ENCODE results near the gene LDLRAD3.

Gene LDLRAD3

DNA sequence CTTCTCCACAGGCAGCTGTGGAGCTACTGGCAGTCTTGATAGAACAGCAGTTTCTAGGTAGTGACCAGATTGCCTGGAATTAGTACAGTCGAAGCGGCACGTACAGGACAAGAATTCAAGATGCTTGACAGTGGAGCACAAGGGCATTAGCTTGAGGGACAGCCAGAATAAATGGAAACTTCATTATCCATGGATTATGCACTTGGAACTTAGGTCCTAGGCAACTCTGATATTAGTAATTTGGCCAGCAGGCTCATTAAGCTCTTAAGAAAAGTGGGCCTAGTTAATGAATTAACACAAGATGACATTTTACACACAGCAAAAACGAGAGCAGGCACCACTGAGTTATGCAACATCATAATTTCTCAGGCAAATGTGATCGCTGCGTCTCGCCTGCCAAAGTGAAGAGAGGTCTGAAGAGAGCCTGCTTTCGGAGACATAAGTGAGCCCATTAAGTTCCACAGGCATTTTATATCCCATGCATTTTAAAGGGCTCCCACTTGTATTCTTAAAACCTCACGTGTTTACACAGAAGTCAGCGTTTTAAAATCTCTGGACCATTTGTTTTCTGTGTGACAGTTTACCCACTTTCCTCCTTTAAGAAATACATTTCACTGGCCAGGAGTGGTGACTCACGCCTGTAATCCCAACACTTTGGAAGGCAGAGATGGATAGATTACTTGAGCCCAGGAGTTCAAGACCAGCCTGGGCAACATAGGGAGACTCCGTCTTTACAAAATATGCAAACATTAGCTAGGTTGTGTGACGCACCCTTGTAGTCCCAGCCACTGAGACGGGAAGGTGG lies 279.2 kb downstream of the LDLRAD3 start:
- DNase-seq, result peak; percentile 9

DNA sequence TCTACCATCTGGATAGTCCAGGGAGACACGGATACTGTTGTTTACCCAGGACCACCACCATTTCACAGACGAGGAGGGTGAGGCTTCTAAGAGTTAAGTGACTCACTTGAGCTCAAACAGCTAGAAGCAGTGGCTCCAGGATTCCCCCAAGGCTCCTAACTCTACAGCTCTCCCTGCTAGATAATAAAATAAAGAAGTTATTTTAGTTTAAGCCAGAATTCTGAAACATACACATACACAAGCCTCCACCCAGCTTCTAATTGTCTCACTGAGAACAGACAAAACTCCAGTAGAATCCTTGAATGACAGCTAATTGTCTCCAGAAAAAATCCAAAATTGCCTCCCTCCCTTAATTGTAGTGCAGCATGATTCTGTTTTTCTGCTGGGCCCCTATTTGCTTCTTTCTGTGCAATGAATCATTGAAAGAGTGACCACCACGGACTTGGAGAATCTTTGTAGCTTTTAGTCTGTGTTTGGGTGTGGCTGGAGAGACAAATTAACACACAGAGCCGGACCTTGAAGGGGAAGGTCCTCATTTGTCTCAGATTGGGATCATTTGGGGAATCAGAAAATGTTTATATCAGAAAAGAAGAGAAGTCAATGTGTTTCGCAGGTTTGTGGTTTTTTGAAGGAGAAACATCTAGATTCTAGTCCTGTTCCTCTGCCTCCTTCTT lies 280.5 kb downstream of the LDLRAD3 start:
- DNase-seq, result no peak

DNA sequence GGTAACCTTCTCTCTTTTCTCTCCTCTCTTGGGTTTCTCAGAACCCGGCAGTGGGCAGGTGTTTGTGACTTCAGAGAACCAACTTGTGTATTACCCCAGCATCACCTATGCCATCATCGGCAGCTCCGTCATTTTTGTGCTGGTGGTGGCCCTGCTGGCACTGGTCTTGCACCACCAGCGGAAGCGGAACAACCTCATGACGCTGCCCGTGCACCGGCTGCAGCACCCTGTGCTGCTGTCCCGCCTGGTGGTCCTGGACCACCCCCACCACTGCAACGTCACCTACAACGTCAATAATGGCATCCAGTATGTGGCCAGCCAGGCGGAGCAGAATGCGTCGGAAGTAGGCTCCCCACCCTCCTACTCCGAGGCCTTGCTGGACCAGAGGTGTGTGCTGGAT lies 283.2 kb downstream of the LDLRAD3 start:
- DNase-seq, result no peak

DNA sequence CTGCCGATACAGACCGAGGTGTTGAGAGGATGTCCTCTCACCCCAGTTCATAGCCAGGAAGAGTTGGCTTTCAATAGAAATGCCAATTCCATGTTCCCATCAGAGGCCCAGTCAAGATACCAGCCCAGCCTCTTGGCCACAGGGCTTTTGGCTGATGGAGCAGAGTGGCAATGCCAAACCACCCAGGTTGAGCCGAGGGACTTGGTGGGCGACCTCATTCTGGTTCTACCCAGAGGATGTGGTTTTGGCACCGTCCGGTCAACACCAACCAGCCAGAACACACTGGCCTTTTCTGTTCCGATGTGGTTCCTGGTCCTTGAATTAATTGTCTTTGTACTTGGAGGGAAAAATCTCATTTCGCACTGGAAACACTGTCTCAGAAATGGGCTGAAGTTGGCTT lies 284.8 kb downstream of the LDLRAD3 start:
- no peak for DNase-seq

DNA sequence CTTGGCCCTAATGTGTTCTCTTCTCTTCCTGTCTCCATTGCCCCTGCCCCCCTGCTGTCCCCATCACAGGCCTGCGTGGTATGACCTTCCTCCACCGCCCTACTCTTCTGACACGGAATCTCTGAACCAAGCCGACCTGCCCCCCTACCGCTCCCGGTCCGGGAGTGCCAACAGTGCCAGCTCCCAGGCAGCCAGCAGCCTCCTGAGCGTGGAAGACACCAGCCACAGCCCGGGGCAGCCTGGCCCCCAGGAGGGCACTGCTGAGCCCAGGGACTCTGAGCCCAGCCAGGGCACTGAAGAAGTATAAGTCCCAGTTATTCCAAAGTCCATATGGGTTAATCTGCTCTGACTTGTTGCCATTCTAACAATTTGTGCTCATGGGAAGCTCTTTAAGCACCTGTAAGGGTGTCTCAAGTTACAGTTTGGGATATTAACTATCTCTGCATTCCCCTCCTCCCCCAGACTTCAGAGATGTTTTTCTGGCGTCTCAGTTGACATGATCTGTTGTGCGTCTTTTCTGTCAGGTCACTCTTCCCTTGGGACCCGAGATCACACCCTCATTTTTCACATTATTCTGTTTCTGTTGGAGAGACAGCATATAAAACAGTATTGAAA lies 285.3 kb downstream of the LDLRAD3 start:
- DNase-seq, result no peak

DNA sequence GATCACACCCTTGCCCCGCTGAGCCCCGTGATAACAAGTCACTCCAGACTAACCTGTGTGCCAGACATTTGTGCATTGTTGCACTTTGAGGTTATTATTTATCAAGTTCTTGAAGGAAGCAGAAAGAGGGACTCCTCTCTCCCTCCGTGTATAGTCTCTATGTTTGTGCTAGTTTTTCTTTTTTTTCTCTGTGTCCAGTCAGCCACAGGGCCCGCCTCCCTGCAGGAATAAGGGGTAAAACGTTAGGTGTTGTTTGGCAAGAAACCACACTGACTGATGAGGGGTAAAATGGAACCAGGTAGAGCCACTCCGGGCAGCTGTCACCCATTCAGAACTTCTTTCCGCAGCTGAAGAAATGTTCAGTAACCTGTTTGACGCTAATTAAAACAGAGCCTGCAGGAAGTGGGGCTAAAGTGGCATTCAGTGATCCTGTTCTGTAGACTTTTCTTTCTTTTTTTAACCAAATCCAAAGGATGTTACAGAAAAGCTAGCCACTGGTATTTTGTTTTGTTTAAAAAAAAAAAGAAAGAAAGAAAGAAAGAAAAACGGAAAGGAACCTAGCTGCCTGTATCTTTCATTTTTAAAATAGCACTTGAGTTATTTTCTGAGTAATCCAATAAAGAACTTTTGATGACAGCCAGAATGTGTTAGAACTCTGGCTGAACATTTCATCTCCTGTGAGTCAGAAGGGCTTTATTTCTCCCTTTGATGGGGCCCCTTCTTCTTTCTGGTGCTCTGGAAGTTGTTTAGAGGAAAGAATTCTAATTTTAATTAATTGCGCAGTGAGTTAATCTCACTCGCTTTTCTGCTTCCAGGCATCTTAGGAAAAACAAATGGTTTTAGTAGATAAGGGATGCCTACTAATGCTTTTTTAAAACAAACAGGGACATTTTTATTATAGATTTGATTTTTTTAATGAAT lies 287.2 kb downstream of the LDLRAD3 start:
- no peak for DNase-seq

DNA sequence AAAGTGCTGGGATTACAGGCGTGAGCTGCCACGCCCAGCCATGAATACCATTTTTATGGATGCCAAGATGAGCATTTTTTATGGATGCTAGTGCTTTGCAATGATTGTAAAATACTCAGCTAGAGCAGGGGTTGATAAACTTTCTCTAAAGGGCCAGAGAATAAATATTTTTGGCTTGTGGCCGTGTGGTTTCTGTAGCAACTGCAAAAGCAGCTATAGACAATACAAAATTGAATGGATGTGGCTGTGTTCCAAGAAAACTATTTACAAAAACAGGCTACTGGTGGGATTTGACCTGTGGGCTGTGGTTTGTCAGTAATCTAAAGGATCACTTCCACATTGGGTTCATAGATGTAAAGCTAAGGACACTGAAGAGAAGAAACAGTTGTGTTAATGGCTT lies 289.3 kb downstream of the LDLRAD3 start:
- DNase-seq, result peak; percentile 42

DNA sequence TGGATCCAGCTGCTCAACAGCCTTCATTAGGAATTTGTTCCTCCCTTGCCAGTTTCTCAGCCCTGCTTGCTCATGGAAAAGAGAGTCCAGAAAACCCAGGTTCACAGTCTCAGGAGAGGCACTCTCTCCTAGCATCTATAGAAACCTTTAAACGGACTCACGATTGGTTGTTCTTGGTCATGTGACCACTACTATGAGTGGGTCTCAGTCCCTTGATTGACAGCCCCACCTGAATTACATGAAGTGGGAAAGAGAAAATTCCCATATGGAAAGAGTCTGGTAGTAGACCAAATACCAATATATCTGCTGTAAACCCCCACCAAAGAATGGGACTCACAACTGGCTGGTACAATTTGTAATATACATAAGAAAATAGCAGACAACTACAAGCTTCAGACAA lies 291.0 kb downstream of the LDLRAD3 start:
- no peak for DNase-seq

DNA sequence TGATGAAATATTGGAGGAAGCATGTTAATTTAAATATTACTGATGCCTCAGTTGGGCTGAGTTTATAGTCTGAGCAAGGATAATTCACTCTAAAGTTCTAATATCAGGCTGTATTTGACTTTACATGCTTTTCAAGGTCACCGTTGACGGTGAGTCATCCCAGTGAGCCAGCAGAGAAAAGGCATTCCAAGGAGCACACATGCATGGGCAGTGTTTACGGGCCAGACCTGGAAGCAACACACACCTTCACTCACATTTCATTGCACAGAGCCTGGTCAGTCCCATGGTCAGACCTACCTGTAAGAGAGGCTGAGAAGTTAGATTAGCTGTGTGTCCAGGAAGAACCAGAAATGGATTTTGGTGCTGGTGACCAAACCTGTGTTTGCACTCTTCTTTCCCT lies 291.9 kb downstream of the LDLRAD3 start:
- DNase-seq, result no peak

DNA sequence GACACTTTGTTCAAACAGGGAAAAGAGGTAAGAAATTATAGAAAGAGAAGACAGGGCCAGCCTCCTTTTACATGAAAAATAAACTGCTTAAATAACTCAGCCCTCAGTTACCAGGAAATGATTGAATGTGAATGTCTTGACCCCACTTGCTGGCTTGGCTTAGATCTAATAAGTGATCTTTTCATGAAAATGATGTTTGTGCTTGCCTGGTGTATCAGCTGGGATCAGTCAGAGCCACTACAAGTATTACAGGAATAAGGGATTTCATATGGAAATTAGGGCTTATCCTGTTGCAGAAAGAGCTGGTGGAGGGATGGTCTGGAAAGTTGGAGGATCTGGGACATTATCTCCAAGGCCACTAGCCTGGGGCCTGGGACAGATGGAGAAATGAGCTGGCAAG lies 293.5 kb downstream of the LDLRAD3 start:
- no peak for DNase-seq

DNA sequence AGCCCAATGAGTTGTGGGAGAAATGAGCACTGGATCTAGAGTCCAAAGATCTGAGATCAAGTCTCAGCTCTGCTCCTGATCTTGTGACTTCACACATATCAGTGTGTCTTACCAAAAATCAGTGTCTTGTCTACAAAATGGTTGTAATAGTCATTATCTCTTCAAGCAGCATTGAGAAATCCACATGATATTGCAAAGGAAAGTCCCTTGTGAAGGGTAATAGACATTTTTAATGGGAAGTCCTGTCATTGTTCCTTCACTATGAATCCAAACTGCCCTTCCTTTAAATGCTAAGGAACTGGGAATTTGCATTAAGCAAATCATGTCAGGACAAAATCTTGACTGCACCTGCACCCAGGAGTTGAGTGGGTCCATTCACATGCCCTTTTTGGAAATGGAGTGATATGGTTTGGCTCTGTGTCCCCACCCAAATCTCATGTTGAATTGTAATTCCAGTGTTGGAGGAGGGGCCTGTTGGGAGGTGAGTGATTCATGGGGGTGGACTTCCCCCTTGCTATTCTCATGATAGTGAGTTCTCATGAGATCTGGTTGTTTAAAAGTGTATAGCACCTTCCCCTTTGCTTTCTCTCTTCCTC lies 294.3 kb downstream of the LDLRAD3 start:
- no peak for DNase-seq

DNA sequence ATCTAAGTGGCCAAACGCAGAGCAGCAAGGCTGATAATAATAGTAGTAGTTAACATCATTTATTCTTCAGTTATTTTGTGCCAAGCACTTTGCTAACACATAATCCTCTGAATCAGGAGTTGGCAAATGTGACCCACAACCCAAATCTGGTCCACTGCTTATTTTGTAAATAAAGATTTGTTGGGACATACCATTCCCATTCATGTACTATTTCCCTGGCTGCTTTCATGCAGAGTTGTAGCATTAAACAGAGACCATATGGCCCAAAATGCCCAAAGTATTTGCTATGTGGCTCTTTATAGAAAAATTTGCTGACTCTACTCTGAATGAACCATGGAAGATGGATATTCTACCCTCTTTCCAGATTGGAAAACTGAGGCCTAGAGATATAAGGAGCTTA lies 295.0 kb downstream of the LDLRAD3 start:
- no peak for DNase-seq

DNA sequence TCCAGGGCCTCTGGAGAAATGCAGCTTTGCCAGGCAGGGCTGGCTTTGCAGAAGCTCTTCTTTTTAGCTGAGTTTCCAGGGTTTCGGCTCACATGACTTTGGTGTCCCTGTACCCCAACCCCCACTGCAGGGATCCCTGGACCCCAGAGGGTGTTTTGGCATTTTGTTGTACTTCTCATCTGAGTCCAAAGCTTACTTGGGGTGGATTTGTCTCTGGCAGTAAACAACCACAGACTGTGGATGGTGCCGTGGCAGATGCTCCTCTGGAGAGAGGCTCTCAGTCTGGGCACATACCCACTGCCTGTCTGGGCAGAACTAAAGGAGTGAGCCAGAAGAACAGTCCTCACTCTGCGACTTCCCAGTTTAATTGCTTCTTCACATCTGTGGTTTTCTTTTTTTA lies 295.8 kb downstream of the LDLRAD3 start:
- DNase-seq, result no peak

DNA sequence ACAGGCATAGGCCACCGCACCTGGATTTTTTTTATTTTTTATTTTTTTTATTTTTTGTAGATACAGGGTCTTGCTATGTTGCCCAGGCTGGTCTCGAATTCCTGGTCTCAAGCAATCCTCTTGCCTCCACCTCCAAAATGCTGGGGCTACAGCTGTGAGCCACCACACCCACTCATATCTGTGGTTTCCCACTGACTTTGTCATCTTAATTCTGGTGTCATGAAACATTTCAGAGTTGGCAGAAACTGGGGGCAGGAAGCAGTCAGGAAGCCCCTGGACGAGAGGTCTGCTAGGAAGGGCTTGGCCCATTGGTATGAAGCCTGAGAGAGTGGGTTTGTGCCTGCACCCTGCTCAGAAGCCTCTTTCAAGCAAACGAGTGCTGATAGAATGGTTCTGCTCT lies 296.3 kb downstream of the LDLRAD3 start:
- no peak for DNase-seq

DNA sequence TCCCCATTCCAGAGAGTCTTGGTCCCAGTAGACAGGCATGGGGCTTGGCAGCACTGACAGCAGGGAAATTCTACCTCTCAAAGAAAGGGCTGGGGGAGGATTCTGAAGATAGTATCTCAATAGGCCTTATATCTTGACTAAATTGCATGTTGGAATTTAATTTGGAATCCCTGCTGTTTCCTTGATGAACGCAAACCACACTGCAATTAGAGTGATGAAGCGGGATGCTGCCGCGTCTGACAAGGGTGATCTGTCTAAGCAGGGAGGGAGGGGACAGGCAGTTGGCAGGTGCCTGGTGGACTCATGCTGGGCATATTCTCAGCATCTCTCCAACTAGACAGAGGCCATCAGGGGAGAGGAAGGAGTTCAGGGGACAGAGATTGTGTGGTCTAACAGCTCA lies 296.9 kb downstream of the LDLRAD3 start:
- DNase-seq, result peak; percentile 46

DNA sequence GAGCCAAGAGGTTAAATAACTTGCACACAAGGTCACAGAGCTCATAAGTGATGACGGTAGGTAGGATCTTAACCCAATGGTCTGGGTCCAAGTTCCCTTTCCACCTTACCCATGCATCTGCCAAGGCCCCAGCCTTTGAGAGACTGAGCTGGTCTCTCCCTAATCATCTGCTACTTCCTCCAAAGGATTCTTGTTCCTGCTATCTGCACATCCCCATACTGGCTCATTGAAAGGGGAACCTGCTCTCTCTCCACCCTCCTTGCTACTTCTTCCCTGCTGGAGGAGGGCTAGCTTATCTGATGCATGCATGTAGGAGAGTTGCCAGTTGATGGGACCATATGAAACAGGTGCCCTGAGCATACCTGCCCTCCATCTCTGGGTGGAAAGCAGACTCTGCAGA lies 297.6 kb downstream of the LDLRAD3 start:
- DNase-seq, result no peak

DNA sequence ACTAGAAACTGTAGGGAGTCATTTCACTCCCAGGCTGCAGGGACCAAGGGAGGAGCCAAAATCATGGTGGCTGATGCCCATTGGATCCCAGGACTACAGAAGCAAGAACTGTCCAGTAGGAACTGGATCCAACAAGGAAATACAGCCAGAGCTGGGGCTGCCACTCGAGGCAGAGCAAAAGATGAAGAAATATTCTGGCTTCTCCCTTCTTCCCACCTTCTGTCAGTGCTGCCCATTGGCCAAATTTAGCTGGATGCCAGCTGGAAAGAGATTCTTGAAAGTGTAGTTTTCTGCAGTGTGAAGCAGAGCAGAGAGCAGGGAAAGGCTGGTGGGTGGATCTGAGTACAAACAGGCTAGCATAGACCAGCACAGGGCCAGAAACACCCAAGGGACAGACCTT lies 299.8 kb downstream of the LDLRAD3 start:
- DNase-seq, result no peak

DNA sequence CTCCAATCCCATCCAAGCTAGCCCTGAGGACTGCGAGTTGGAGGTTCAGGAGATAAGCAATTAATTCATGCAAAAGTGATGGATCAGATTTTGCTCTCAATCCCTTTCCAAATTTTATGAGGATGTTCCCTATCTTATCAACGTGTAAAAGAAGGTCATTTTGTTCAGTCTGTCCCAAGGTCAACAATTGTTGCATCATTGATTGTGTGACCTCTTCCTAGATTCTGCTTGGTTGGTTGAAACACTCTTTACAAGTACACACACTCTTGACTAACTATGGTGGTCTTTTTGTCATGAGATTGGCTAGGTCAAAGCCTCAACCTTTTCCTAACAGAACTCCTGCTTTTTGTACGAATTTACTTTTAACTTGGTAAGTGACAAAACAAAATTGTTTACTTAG lies 303.6 kb downstream of the LDLRAD3 start:
- no peak for DNase-seq

DNA sequence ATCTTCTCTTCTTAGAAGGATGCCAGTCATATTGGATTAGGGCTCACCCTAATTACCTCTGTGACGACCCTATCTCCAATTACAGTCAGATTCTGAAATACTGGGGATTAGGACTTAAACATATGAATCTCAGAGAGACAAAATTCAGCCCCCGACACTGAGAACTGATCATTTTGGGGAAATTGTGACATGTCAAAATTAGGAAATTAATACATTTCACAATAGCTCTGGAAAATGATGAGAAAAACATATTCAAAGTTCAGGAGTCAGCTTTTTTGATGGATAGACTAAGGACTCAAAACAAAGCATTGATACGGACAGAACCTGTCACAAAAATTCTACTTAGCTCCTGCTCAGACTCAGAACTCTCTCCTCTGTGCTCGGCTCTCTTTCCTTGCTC lies 304.6 kb downstream of the LDLRAD3 start:
- DNase-seq, result no peak

DNA sequence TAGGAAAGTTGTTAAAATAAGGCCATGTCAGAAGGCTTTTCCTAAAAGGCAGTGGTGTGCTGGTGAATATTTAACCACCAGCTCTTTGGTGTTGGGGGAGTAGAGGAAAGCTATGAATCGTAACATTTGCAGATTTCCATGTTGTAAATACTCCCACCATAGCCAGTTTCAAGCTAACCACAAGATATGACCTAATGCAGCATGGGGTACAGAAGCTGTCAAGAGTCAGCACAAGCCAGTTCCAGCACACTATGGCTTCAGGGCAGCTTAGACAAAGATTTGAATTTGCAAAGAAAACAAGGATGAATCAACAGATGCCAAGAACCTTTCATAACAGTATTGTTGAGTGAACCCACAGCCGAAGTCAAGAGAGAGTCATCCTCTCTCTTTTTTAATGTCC lies 305.4 kb downstream of the LDLRAD3 start:
- no peak for DNase-seq

DNA sequence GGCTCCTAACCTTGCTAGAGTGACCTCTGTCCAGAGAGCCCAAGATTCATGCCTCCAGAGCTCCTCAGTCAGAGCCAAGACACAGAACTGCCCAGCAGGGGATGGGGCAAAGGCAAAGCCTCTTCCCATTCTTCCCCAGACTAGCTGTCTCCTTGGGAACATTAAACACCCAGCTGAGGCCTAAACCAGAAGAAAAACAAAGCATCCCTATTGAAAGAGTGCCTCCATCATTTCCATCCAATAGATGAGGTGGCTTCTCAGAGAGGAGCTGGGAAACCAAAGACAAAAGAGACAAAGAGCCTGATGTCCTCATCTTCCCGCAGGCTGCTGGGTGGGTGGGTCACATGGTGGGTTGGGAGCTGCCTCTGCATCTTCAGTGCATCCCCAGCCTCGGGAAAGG lies 308.0 kb downstream of the LDLRAD3 start:
- no peak for DNase-seq

DNA sequence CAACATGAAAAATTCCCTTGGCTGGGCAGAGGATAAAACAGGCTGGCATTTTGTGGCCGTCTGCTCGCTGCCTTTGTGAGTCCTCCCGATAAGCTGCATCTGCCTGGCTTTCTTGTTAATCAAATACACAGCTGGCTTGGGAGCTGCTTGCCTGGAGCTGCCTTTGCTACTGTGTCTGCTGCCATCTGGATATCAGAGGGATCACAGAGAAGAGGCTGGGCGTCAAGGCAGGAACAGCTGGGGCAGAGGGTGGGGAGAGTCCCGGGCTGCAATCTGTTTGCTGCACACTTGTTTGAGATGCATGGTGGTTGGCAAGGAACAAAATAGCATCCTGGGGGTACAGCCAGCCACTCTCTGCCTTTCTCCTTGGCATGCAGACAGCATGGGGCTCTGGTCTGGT lies 309.4 kb downstream of the LDLRAD3 start:
- DNase-seq, result peak; percentile 52

DNA sequence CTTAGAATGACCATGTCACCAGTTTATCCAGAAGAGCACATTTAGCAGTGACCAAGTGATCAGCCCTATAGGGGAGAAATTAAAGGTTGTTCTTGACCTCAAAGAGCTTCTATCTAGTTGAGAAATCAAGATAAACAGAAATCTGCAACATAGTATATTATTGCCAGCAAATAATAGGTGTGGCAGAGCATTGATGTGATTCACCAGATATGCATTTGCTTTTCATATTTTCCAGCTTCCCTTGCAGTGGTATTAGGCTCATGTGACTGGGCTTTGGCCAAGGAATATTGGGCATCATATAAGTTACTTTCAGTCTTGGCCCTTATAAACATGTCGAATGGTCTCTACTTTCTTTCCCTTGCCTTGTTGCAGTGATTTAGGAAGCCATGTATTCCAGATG lies 310.9 kb downstream of the LDLRAD3 start:
- no peak for DNase-seq
